Measurements from ENCODE around the gene BMP15.

Gene BMP15

DNA sequence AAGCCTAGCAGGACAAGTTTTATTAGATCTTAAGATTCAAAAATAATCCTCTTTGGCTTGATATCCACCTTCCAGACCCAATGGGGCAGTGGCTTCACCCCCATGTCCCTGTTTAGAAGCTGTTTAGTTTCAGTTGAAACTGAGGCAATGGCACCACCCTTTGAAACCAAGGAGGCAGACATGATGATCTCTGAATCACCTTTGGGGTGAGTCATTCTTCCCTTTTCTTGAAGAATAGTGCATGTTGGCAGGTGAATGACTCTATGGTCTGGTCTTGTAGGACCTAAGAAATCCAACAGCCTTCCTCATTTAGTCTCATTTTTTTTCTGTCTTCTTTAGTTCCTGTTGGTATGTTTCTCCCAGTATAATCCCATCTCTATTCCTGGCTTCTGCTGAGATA, 29.5 kb upstream of the BMP15 start:
- no peak overlapping the region for H3K4me3 ChIP-seq (replicated peaks in 1 of 2; ENCODE audit: low read depth in 2 of 2, low read length in 2 of 2)
- DNase-seq (ENCODE audit: low read depth in 2 of 2) = peak in 1 of 2 donors; percentile 5
- TF ChIP-seq, protein P1, sequence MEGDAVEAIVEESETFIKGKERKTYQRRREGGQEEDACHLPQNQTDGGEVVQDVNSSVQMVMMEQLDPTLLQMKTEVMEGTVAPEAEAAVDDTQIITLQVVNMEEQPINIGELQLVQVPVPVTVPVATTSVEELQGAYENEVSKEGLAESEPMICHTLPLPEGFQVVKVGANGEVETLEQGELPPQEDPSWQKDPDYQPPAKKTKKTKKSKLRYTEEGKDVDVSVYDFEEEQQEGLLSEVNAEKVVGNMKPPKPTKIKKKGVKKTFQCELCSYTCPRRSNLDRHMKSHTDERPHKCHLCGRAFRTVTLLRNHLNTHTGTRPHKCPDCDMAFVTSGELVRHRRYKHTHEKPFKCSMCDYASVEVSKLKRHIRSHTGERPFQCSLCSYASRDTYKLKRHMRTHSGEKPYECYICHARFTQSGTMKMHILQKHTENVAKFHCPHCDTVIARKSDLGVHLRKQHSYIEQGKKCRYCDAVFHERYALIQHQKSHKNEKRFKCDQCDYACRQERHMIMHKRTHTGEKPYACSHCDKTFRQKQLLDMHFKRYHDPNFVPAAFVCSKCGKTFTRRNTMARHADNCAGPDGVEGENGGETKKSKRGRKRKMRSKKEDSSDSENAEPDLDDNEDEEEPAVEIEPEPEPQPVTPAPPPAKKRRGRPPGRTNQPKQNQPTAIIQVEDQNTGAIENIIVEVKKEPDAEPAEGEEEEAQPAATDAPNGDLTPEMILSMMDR (IDR thresholded peaks at IDR 0.05; ENCODE audit: low read depth, low read length) = no peak

DNA sequence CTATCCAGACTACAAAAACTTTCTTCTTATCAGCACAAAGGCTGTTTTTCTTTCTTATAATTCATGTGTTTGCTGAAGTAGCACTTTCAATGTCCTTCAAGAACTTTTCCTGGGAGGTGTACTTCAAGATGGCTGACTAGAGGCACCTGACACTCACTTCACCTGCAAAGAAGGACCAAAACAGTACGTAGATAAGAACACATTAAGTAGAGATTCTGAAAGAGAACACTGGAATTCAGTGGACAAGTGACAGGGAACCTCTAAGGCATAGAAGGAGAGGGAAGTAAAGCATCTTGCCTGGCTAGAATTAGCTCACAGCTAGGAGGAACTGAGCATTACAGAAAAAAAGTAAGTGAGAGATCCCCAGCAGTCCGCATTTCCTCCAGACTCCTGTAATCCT, 21.7 kb upstream of the BMP15 start:
- no peak overlapping the region for H3K4me3 ChIP-seq (replicated peaks in 1 of 2; ENCODE audit: low read depth in 2 of 2, low read length in 2 of 2)
- DNase-seq (ENCODE audit: low read depth in 2 of 2) = no peak
- TF ChIP-seq, protein P1 (IDR thresholded peaks at IDR 0.05; ENCODE audit: low read depth, low read length) = no peak

DNA sequence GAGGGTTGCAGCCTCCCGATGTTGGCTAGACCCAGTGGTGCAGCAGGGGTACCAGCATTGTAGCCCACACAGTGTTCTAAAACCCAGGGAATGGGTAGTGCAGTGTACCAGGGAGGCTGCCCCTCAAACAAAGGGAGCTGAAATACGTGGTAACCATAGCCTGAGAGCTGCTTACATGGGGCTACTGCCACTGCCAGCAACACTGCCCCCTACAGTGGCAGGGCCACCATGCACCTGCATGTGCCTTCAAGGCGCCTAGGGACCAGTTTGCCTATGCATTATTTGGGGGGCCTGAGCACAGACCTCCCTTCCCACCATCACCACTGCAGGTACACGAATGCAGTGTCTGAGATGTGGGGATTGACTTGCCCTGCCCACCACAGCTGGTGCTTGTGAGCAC, 21.0 kb upstream of the BMP15 start:
- TF ChIP-seq, protein P1 (IDR thresholded peaks at IDR 0.05; ENCODE audit: low read depth, low read length) = no peak
- no peak overlapping the region for H3K4me3 ChIP-seq (replicated peaks in 1 of 2; ENCODE audit: low read depth in 2 of 2, low read length in 2 of 2)

DNA sequence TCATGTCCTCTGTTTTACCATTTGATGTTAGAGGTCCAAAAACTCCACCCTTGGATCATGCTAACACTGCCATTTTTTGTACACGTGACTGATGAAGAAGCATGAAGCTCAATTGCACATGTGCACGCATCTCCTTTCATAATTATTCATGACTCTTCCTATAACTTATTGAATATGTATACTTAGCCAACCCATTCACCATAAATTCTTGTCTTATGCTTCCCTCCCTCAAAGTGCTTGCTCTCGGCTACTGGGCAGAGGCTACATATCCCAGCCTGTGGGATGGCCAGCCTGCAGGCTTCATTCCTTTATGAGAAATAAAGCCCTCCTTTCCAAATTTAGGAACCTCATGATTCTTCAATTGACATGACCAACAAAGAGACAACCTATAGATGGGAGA, 17.5 kb upstream of the BMP15 start:
- no peak for DNase-seq (ENCODE audit: low read depth in 2 of 2)
- TF ChIP-seq, protein P1 (IDR thresholded peaks at IDR 0.05; ENCODE audit: low read depth, low read length) = no peak
- H3K4me3 ChIP-seq (replicated peaks in 1 of 2; ENCODE audit: low read depth in 2 of 2, low read length in 2 of 2) = no peak overlapping the region

More for the DNA sequence above, 21.0 kb upstream of the BMP15 start:
- DNase-seq (ENCODE audit: low read depth in 2 of 2) = no peak

DNA sequence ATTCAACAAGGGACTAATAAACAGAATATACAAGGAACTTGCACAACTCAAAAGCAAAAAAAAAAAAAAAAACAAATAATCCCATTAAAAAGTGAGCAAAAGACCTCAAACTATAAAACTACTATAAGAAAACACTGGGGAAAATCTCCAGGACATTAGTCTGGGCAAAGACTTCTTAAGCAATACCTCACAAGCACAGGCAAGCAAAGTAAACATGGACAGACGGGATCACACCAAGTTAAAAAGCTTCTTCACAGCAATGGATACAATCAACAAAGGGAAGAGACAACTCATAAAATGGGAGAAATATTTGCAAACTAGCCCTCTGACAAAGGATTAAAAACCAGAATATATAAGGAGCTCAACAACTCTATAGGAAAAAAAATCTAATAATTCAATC, 17.1 kb upstream of the BMP15 start:
- DNase-seq (ENCODE audit: low read depth in 2 of 2) = no peak
- H3K4me3 ChIP-seq (replicated peaks in 1 of 2; ENCODE audit: low read depth in 2 of 2, low read length in 2 of 2) = no peak overlapping the region
- TF ChIP-seq, protein P1 (IDR thresholded peaks at IDR 0.05; ENCODE audit: low read depth, low read length) = no peak

DNA sequence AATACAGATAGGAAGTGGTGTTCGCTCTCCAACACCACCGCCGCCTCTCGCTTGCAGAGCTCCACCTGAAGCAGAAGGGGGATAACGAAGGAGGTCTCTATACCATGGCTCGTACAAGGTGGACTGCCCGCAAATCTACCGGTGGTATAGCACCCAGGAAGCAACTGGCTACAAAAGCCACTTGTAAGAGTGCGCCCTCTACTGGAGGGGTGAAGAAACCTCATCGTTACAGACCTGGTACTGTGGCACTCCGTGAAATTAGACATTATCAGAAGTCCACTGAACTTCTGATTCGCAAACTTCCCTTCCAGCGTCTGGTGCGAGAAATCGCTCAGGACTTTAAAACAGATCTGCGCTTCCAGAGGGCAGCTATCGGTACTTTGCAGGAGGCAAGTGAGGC, 5.2 kb upstream of the BMP15 start:
- peak in 1 of 2 donors; percentile 0 for DNase-seq (ENCODE audit: low read depth in 2 of 2)
- TF ChIP-seq, protein P1 (IDR thresholded peaks at IDR 0.05; ENCODE audit: low read depth, low read length) = peak; percentile 22

DNA sequence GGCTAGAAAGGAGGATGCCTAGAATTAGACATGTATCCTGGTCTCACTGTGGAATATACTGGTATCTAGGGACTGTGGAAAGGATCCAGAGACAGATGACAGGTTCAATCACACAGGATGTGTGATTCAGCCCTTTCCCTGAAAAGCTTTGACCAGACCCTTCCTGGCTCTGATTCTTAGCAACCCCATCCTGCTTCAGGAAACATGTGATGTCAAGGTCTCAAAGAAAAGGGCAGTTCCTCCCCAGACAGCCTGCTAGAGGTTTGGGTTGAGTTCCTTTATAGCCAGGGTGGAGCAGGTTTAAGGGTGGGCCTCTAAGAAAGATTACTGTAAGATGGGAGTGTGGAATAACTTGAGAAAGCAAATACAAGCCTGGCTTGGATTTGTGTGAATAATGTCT, 3.0 kb downstream of the BMP15 start:
- TF ChIP-seq, protein P1 (IDR thresholded peaks at IDR 0.05; ENCODE audit: low read depth, low read length) = no peak
- H3K4me3 ChIP-seq (replicated peaks in 1 of 2; ENCODE audit: low read depth in 2 of 2, low read length in 2 of 2) = no peak overlapping the region
- DNase-seq (ENCODE audit: low read depth in 2 of 2) = peak; percentile 27 to 28

More for the DNA sequence above, 5.2 kb upstream of the BMP15 start:
- no peak overlapping the region for H3K4me3 ChIP-seq (replicated peaks in 1 of 2; ENCODE audit: low read depth in 2 of 2, low read length in 2 of 2)

All from cardiac fibroblast (primary cell).